Caco-2 (cell line): Measurements from ENCODE around the gene SLC39A11. TPM values are rescaled to one million over a fixed set of nuclear protein-coding genes. Genes with fewer than 3 reads are reported as not detected.

Source experiments
- BruUV-seq: library from RNA; stranded (reverse); fragments of 400-500 nt; replicated peaks from 2 replicates; lab custom pipeline; 2021; lab: Mats Ljungman, UMichigan
- CTCF ChIA-PET: fragments of 300-600 bp; sonication (Branson Sonifier 250); formaldehyde crosslinking; loops from one replicate; lab custom pipeline; 2022; ENCODE audit warnings: antibody characterized with exemption; lab: Charles Lee
- POLR2A ChIA-PET: fragments of 300-600 bp; sonication (Branson Sonifier 250); formaldehyde crosslinking; loops from one replicate; lab custom pipeline; 2022; ENCODE audit warnings: antibody characterized with exemption; lab: Charles Lee
- DNase-seq, 2 experiments: peaks; one replicate each; pipeline versions ENCODE4 v3.0.0 to v3.0.0-alpha.2; 2020 to 2022
- H3K27me3 ChIP-seq: replicated peaks from 2 replicates; pipeline ENCODE4 v1.6.0; 2011; ENCODE audit warnings: low read length; ENCODE audit not compliant: control insufficient read depth, insufficient read depth
- H3K36me3 ChIP-seq: 2 replicates; pipeline ENCODE4 v1.5.1; 2011; ENCODE audit warnings: low read length; ENCODE audit not compliant: control insufficient read depth, insufficient read depth
- H3K4me1 ChIP-seq: fragments of 250-450 bp; sonication (Bioruptor Pico); 2 replicates; pipeline ENCODE4 v1.5.1; 2020; ENCODE audit warnings: mild to moderate bottlenecking
- H3K4me3 ChIP-seq: 2 replicates; pipeline ENCODE4 v1.5.1; 2011; ENCODE audit warnings: low read depth, mild to moderate bottlenecking, control low read depth, low read length
- H3K9me3 ChIP-seq: fragments of 250-450 bp; sonication (Bioruptor Pico); 2 replicates; pipeline ENCODE4 v1.5.1; 2020; ENCODE audit warnings: mild to moderate bottlenecking, moderate library complexity
- H3K27ac Mint-ChIP-seq: one replicate; pipeline ENCODE4 v1.8.0; 2022; ENCODE audit warnings: mixed read lengths; ENCODE audit not compliant: unreplicated experiment
- H3K27me3 Mint-ChIP-seq: one replicate; pipeline ENCODE4 v1.8.0; 2022; ENCODE audit warnings: mixed read lengths; ENCODE audit not compliant: insufficient read depth, unreplicated experiment
- H3K36me3 Mint-ChIP-seq: one replicate; pipeline ENCODE4 v1.8.0; 2022; ENCODE audit warnings: mild to moderate bottlenecking, mixed read lengths; ENCODE audit not compliant: insufficient read depth, unreplicated experiment
- H3K4me1 Mint-ChIP-seq: one replicate; pipeline ENCODE4 v1.8.0; 2022; ENCODE audit warnings: low read depth, mixed read lengths; ENCODE audit not compliant: unreplicated experiment
- H3K4me3 Mint-ChIP-seq: one replicate; pipeline ENCODE4 v1.8.0; 2022; ENCODE audit warnings: mild to moderate bottlenecking, moderate library complexity, mixed read lengths; ENCODE audit not compliant: unreplicated experiment
- H3K9me3 Mint-ChIP-seq: one replicate; pipeline ENCODE4 v1.8.0; 2022; ENCODE audit warnings: mixed read lengths; ENCODE audit not compliant: unreplicated experiment
- intact Hi-C: fragments of 100-400 bp; cut with micrococcal nuclease; formaldehyde crosslinking; loops from one replicate; pipeline ENCODE4 v1.10.0; 2022; ENCODE audit not compliant: unreplicated experiment
- total RNA-seq: library from RNA; stranded (reverse); gene quantifications from 2 replicates; pipeline ENCODE4 v1.2.3, GENCODE V29; 2022
- TF ChIP-seq, protein P1 (sequence below), 2 experiments: fragments of 200-600 bp in 1 of 2; IDR thresholded peaks; 1 replicate in 1 of 2; 2 replicates in 1 of 2; pipeline versions ENCODE4 v1.5.1 to v1.8.0; 2011 to 2022; ENCODE audit warnings: antibody characterized with exemption in 1 of 2, control low read depth in 1 of 2, inconsistent platforms in 1 of 2, low read depth in 1 of 2, low read length in 1 of 2, mild to moderate bottlenecking in 1 of 2, moderate library complexity in 1 of 2; ENCODE audit not compliant: insufficient read depth in 1 of 2, severe bottlenecking in 1 of 2, unreplicated experiment in 1 of 2

The SLC39A11 gene
- total RNA-seq, 1 experiment from 2014 or later = 26.4 TPM

- peaks cover 3% of the 10 kb centered on the region; the same call in 1 of the 2 replicates for H3K4me1 ChIP-seq
Measured at GRCh38 chr17:72702998-72703397, 389.5 kb downstream of the SLC39A11 start.

DNA sequence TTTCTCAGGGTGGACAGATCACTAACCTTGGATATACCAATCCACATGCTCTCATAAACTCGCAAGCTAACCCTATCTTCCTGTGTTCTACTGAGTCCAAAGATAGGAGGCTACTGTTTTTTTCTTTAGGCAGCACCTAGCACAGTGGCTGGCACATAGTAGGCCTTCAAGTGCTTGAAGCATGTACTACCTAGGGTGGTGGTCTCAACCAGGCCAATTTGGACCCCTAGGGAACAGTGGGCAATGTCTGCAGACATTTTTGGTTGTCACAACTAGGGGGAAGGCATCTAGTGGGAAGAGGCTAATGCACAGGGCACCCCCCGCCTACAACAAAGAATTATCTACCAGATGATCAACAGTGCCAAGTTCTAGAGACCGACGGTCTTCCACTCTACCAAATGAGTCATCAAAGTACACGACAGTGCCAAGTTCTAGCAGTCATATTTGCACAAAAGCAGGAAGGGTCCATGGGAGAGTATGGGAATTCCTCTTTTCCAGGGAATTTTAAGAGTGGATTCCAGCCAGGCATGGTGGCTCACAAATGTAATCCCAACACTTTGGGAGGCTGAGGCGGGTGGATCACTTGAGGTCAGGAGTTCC lies 390.3 kb downstream of the SLC39A11 start:
- ChIA-PET CTCF (no interaction called here), POLR2A (no interaction called here)
- no peak for DNase-seq
- Histone ChIP-seq H3K9me3 (no peaks in the 10 kb centered on the region), H3K4me3 (no peak overlapping the region), H3K36me3 (no peaks in the 10 kb centered on the region), H3K27me3 (no peaks in the 10 kb centered on the region), H3K4me1 (peaks cover 3% of the 10 kb centered on the region; the same call in 1 of the 2 replicates)
- no peaks in the 10 kb centered on the region for H3K4me1 Mint-ChIP-seq
- H3K4me3 Mint-ChIP-seq = no peak overlapping the region
- H3K27ac Mint-ChIP-seq = no peak overlapping the region
- no TSS peak for BruUV-seq
- H3K36me3 Mint-ChIP-seq = no peaks in the 10 kb centered on the region
- intact Hi-C loops = no loop called here
- H3K9me3 Mint-ChIP-seq = peaks cover 14% of the 10 kb centered on the region
- no peaks in the 10 kb centered on the region for H3K27me3 Mint-ChIP-seq
- TF ChIP-seq, protein P1, sequence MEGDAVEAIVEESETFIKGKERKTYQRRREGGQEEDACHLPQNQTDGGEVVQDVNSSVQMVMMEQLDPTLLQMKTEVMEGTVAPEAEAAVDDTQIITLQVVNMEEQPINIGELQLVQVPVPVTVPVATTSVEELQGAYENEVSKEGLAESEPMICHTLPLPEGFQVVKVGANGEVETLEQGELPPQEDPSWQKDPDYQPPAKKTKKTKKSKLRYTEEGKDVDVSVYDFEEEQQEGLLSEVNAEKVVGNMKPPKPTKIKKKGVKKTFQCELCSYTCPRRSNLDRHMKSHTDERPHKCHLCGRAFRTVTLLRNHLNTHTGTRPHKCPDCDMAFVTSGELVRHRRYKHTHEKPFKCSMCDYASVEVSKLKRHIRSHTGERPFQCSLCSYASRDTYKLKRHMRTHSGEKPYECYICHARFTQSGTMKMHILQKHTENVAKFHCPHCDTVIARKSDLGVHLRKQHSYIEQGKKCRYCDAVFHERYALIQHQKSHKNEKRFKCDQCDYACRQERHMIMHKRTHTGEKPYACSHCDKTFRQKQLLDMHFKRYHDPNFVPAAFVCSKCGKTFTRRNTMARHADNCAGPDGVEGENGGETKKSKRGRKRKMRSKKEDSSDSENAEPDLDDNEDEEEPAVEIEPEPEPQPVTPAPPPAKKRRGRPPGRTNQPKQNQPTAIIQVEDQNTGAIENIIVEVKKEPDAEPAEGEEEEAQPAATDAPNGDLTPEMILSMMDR (IDR thresholded peaks at IDR 0.05; ENCODE audit: insufficient read depth in 1 of 2, low read depth in 1 of 2, low read length in 1 of 2, severe bottlenecking in 1 of 2, unreplicated experiment in 1 of 2) = no peak

More at GRCh38 chr17:72702998-72703397, 389.5 kb downstream of the SLC39A11 start:
- H3K27ac Mint-ChIP-seq = no peak overlapping the region
- H3K4me3 Mint-ChIP-seq = no peak overlapping the region
- TF ChIP-seq, protein P1 (IDR thresholded peaks at IDR 0.05; ENCODE audit: insufficient read depth in 1 of 2, low read depth in 1 of 2, low read length in 1 of 2, severe bottlenecking in 1 of 2, unreplicated experiment in 1 of 2) = no peak
- DNase-seq = no peak
- ChIA-PET POLR2A (no interaction called here), CTCF (interaction anchor here (0.7 kb wide), 1 partner anchor 146 kb away, joined by 3 read pairs; no protein-coding TSS in a partner anchor)
- BruUV-seq = no TSS peak
- no peaks in the 10 kb centered on the region for H3K36me3 ChIP-seq
- H3K9me3 ChIP-seq = no peaks in the 10 kb centered on the region
- H3K36me3 Mint-ChIP-seq = no peaks in the 10 kb centered on the region
- H3K27me3 Mint-ChIP-seq = no peaks in the 10 kb centered on the region
- no peaks in the 10 kb centered on the region for H3K4me1 Mint-ChIP-seq
- intact Hi-C loops = no loop called here
- no peaks in the 10 kb centered on the region for H3K27me3 ChIP-seq
- peaks cover 14% of the 10 kb centered on the region for H3K9me3 Mint-ChIP-seq
- no peak overlapping the region for H3K4me3 ChIP-seq

DNA sequence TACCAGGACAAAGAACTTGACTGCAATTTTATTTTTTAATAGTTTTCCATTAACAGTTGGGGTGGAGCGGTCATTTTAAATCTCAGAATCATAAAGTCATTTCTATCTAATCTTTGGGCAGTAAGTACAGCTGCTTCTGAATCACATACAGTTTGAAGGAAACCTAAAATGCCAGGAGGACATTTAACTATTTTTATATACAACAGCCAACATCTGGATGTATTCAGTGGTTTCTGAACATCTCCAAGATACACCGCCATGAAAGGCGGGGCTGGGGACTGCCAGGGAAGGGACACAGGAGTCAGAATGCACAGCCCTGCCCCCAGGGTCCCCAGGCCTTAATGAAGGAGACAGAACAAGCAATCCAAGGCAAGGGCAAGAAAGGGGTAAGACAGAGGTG lies 392.3 kb downstream of the SLC39A11 start:
- Mint-ChIP-seq H3K9me3 (peaks cover 14% of the 10 kb centered on the region), H3K27me3 (no peaks in the 10 kb centered on the region), H3K27ac (no peak overlapping the region), H3K4me3 (no peak overlapping the region), H3K4me1 (no peaks in the 10 kb centered on the region), H3K36me3 (no peaks in the 10 kb centered on the region)
- no peaks in the 10 kb centered on the region for H3K4me1 ChIP-seq
- no peaks in the 10 kb centered on the region for H3K36me3 ChIP-seq
- H3K9me3 ChIP-seq = no peaks in the 10 kb centered on the region
- ChIA-PET CTCF (no interaction called here), POLR2A (no interaction called here)
- BruUV-seq = no TSS peak
- TF ChIP-seq, protein P1 (IDR thresholded peaks at IDR 0.05; ENCODE audit: insufficient read depth in 1 of 2, low read depth in 1 of 2, low read length in 1 of 2, severe bottlenecking in 1 of 2, unreplicated experiment in 1 of 2) = no peak
- intact Hi-C loops = no loop called here
- DNase-seq = no peak
- H3K27me3 ChIP-seq = no peaks in the 10 kb centered on the region
- no peak overlapping the region for H3K4me3 ChIP-seq
